ENCODE measurements around the gene CERS4. TPM values are rescaled to one million over a fixed set of nuclear protein-coding genes. Genes with fewer than 3 reads are reported as not detected.
"Not testable (repeated sequence)": the region's sequence is repeated elsewhere in the genome, so short reads cannot be mapped to it uniquely, and the experiment has no call there.

The CERS4 gene
- total and polyA plus RNA-seq, 11 donors: 11.1 to 37.7 (median 20.6) TPM

DNA sequence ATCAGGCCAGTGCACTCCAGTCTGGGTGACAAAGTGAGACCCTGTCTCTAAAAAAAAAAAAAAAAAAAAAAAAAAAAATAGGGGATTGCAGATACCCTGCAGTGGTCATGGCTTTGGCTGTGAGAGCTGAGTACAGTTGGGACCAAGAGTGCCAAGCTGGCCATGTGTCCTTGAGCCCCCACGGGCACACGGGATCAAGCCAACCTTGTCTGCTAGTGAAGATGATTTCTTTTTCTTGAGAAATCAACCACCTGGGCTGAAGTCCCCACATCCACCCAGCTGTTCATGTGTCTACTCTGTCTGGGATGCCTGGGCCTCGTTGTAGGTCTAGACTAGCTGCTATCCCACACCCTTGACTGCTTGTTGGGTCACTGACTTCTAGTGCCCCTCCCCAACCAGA lies 34.0 kb downstream of the CERS4 start:
- H3K36me3 ChIP-seq: peaks cover 0 to 4% (median 0%) of the 10 kb centered on the region in 9 donors
- DNase-seq (no peak), ATAC-seq (no peak)
- peaks cover 4 to 33% (median 19%) of the 10 kb centered on the region in 12 donors for H3K4me1 ChIP-seq
- H3K4me3 ChIP-seq: no peak overlapping the region
- peaks cover 0 to 25% (median 2%) of the 10 kb centered on the region in 12 donors for H3K9me3 ChIP-seq
- intact Hi-C loops (cut with DNase I): loop anchor here in 1 of 10 donors (5.0 kb wide), 1 partner anchor 36 kb away; the partner anchor contains the start of gene CERS4
- no peak for TF ChIP-seq POLR2A (IDR thresholded peaks at IDR 0.05)
- TF ChIP-seq, protein P1, sequence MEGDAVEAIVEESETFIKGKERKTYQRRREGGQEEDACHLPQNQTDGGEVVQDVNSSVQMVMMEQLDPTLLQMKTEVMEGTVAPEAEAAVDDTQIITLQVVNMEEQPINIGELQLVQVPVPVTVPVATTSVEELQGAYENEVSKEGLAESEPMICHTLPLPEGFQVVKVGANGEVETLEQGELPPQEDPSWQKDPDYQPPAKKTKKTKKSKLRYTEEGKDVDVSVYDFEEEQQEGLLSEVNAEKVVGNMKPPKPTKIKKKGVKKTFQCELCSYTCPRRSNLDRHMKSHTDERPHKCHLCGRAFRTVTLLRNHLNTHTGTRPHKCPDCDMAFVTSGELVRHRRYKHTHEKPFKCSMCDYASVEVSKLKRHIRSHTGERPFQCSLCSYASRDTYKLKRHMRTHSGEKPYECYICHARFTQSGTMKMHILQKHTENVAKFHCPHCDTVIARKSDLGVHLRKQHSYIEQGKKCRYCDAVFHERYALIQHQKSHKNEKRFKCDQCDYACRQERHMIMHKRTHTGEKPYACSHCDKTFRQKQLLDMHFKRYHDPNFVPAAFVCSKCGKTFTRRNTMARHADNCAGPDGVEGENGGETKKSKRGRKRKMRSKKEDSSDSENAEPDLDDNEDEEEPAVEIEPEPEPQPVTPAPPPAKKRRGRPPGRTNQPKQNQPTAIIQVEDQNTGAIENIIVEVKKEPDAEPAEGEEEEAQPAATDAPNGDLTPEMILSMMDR (IDR thresholded peaks at IDR 0.05): no peak
- H3K27me3 ChIP-seq: no peaks in the 10 kb centered on the region
- H3K27ac ChIP-seq: no peak overlapping the region
- 89 to 95% (median 91%) methylated on average over 3 of the region's 3 CpGs for WGBS, 4 donors

- H3K9me3 ChIP-seq: peaks cover 0 to 23% (median 2%) of the 10 kb centered on the region in 12 donors
- H3K27me3 ChIP-seq: no peaks in the 10 kb centered on the region
- H3K27ac ChIP-seq: no peak overlapping the region
- peaks cover 0 to 4% (median 0%) of the 10 kb centered on the region in 9 donors for H3K36me3 ChIP-seq
- ATAC-seq: no peak
- TF ChIP-seq, protein P1 (IDR thresholded peaks at IDR 0.05): no peak
- no peak for TF ChIP-seq POLR2A (IDR thresholded peaks at IDR 0.05)
- intact Hi-C loops (cut with DNase I): loop anchor here in 1 of 10 donors (5.0 kb wide), 1 partner anchor 37 kb away; the partner anchor contains the start of gene CERS4
- WGBS, 4 donors: 71 to 88% (median 74%) methylated on average over 2 to 3 of the region's 3 CpGs
- no peak for DNase-seq
- H3K4me3 ChIP-seq: no peak overlapping the region
- H3K4me1 ChIP-seq: peaks cover 4 to 30% (median 13%) of the 10 kb centered on the region in 12 donors
Measured at GRCh38 chr19:8244442-8244841, 35.3 kb downstream of the CERS4 start.

DNA sequence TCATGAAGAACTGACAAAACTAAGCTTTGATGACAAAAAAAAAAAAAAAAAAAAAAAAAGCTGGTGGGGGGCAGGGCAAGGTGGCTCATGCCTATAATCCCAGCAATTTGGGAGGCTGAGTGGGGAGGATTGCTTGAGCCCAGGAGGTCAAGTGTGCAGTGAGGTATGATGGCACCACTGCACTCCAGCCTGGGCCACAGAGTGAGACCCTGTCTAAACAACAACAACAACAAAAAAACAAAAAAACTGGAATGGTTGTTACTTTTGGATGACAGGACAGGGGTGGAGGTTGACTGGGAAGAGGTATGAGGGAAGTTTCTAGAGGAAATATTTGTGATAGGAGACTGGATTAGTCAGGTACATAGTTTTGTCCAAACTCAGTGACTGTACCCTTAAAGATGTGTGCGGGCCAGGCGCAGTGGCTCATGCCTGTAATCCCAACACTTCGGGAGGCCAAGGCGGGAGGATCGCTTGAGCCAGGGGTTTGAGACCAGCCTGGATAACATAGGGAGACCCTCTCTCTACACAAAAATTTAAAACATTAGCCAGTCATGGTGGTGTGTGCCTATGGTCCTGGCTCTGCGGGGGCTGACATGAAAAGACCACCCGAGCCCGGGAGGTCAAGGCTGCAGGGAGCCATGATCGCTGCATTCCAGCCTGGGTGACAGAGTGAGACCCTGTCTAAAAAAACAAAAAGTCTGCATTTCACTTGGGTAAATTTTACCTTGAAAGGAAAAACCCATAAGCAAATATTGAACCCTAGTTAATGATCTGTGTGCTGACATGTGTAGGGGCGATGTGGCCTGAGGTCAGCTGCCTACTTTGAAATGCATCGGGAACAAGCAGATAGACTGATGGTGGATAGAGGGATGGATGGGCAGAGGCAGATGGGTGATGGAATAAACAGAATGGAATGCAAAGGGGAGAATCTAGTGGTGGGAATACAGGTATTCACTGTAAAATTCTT lies 37.0 kb downstream of the CERS4 start:
- peaks cover 0 to 16% (median 5%) of the 10 kb centered on the region in 12 donors for H3K4me1 ChIP-seq
- no peak for DNase-seq
- intact Hi-C loops (cut with DNase I): loop anchor here in 1 of 10 donors (5.0 kb wide), 1 partner anchor 34 kb away; no protein-coding TSS in a partner anchor
- no peak overlapping the region for H3K27ac ChIP-seq
- ATAC-seq: no peak
- peaks cover 0 to 18% (median 2%) of the 10 kb centered on the region in 12 donors for H3K9me3 ChIP-seq
- no peaks in the 10 kb centered on the region for H3K27me3 ChIP-seq
- WGBS, 4 donors: 93 to 95% (median 94%) methylated on average over 11 of the region's 11 CpGs
- no peak overlapping the region for H3K4me3 ChIP-seq
- H3K36me3 ChIP-seq: peaks cover 0 to 4% (median 0%) of the 10 kb centered on the region in 9 donors
- TF ChIP-seq, protein P1 (IDR thresholded peaks at IDR 0.05): no peak
- TF ChIP-seq POLR2A (IDR thresholded peaks at IDR 0.05): no peak

- not testable (repeated sequence) for H3K4me3 ChIP-seq, H3K27ac ChIP-seq, H3K36me3 ChIP-seq, H3K27me3 ChIP-seq, ATAC-seq, DNase-seq
- Histone ChIP-seq H3K9me3 (peaks cover 0 to 15% (median 2%) of the 10 kb centered on the region in 12 donors), H3K4me1 (peaks cover 0 to 18% (median 6%) of the 10 kb centered on the region in 12 donors)
- intact Hi-C loops (cut with DNase I): loop anchor here in 1 of 10 donors (5.0 kb wide), 1 partner anchor 35 kb away; no protein-coding TSS in a partner anchor
- 91 to 94% (median 92%) methylated on average over 9 of the region's 9 CpGs for WGBS, 4 donors
Measured at GRCh38 chr19:8247129-8247890, 38.1 kb downstream of the CERS4 start.
